ENCODE data around the gene TMEM132D. TPM values are rescaled to one million over a fixed set of nuclear protein-coding genes. Genes with fewer than 3 reads are reported as not detected.
"Not testable (repeated sequence)": the region's sequence is repeated elsewhere in the genome, so short reads cannot be mapped to it uniquely, and the experiment has no call there.

The TMEM132D gene
- total RNA-seq, 1 experiment from 2014 or later = 0.26 TPM

GRCh38 chr12:129208566-129208965 is 695.3 kb downstream of the TMEM132D start:
- DNase-seq = no peak
- no peak overlapping the region for H3K4me3 ChIP-seq
- H3K9me3 ChIP-seq (replicated peaks) = no peaks in the 10 kb centered on the region
- no peak overlapping the region for H3K27ac ChIP-seq
- no peaks in the 10 kb centered on the region for H3K27me3 ChIP-seq
- H3K4me1 ChIP-seq = no peaks in the 10 kb centered on the region
- H3K36me3 ChIP-seq = no peaks in the 10 kb centered on the region

GRCh38 chr12:129207084-129207483 is 696.7 kb downstream of the TMEM132D start:
- Histone ChIP-seq H3K27me3 (no peaks in the 10 kb centered on the region), H3K36me3 (no peaks in the 10 kb centered on the region)

GRCh38 chr12:129203456-129203855 is 700.4 kb downstream of the TMEM132D start:
- DNase-seq = no peak

More at GRCh38 chr12:129207084-129207483, 696.7 kb downstream of the TMEM132D start:
- Histone ChIP-seq H3K27ac (no peak overlapping the region), H3K4me3 (no peak overlapping the region), H3K9me3 (replicated peaks) (no peaks in the 10 kb centered on the region), H3K4me1 (no peaks in the 10 kb centered on the region)
- DNase-seq = no peak

GRCh38 chr12:129202109-129202814 is 701.6 kb downstream of the TMEM132D start:
- Histone ChIP-seq H3K27me3 (no peaks in the 10 kb centered on the region), H3K4me1 (no peaks in the 10 kb centered on the region), H3K9me3 (replicated peaks) (no peaks in the 10 kb centered on the region), H3K36me3 (no peaks in the 10 kb centered on the region), H3K4me3 (no peak overlapping the region), H3K27ac (no peak overlapping the region)
- DNase-seq = peak in 1 of 2 experiments; percentile 8

More at GRCh38 chr12:129203456-129203855, 700.4 kb downstream of the TMEM132D start:
- Histone ChIP-seq H3K4me1 (no peaks in the 10 kb centered on the region), H3K27me3 (no peaks in the 10 kb centered on the region), H3K4me3 (no peak overlapping the region), H3K27ac (no peak overlapping the region), H3K36me3 (no peaks in the 10 kb centered on the region), H3K9me3 (replicated peaks) (no peaks in the 10 kb centered on the region)

GRCh38 chr12:129201029-129201428 is 702.8 kb downstream of the TMEM132D start:
- Histone ChIP-seq H3K4me3 (no peak overlapping the region), H3K27me3 (no peaks in the 10 kb centered on the region), H3K36me3 (no peaks in the 10 kb centered on the region), H3K9me3 (replicated peaks) (no peaks in the 10 kb centered on the region), H3K27ac (no peak overlapping the region), H3K4me1 (no peaks in the 10 kb centered on the region)
- DNase-seq = no peak

- Histone ChIP-seq H3K27ac (no peak overlapping the region), H3K27me3 (no peaks in the 10 kb centered on the region), H3K4me1 (no peaks in the 10 kb centered on the region), H3K9me3 (replicated peaks) (no peaks in the 10 kb centered on the region), H3K36me3 (no peaks in the 10 kb centered on the region), H3K4me3 (no peak overlapping the region)
- DNase-seq = no peak
Observed at GRCh38 chr12:129200576-129200975, 703.2 kb downstream of the TMEM132D start.

GRCh38 chr12:129196927-129197326 is 706.9 kb downstream of the TMEM132D start:
- H3K27ac ChIP-seq = no peak overlapping the region
- H3K27me3 ChIP-seq = no peaks in the 10 kb centered on the region

GRCh38 chr12:129195081-129195480 is 708.7 kb downstream of the TMEM132D start:
- Histone ChIP-seq H3K27me3 (no peaks in the 10 kb centered on the region), H3K27ac (no peak overlapping the region), H3K4me1 (no peaks in the 10 kb centered on the region), H3K4me3 (no peak overlapping the region), H3K36me3 (no peaks in the 10 kb centered on the region), H3K9me3 (replicated peaks) (no peaks in the 10 kb centered on the region)
- DNase-seq = no peak

More at GRCh38 chr12:129196927-129197326, 706.9 kb downstream of the TMEM132D start:
- no peaks in the 10 kb centered on the region for H3K9me3 ChIP-seq (replicated peaks)
- no peak overlapping the region for H3K4me3 ChIP-seq
- no peaks in the 10 kb centered on the region for H3K36me3 ChIP-seq
- no peak for DNase-seq
- no peaks in the 10 kb centered on the region for H3K4me1 ChIP-seq

GRCh38 chr12:129193263-129193871 is 710.5 kb downstream of the TMEM132D start:
- H3K36me3 ChIP-seq = no peaks in the 10 kb centered on the region
- no peak overlapping the region for H3K4me3 ChIP-seq
- no peak overlapping the region for H3K27ac ChIP-seq
- H3K9me3 ChIP-seq (replicated peaks) = no peaks in the 10 kb centered on the region
- peak; percentile 17 to 70 for DNase-seq
- H3K4me1 ChIP-seq = no peaks in the 10 kb centered on the region
- no peaks in the 10 kb centered on the region for H3K27me3 ChIP-seq

GRCh38 chr12:129190827-129191226 is 713.0 kb downstream of the TMEM132D start:
- Histone ChIP-seq H3K9me3 (replicated peaks) (no peaks in the 10 kb centered on the region), H3K27me3 (no peaks in the 10 kb centered on the region), H3K4me3 (no peak overlapping the region), H3K4me1 (no peaks in the 10 kb centered on the region), H3K27ac (no peak overlapping the region), H3K36me3 (no peaks in the 10 kb centered on the region)
- peak; percentile 4 to 15 for DNase-seq

- not testable (repeated sequence) for H3K36me3 ChIP-seq; H3K4me1 ChIP-seq; H3K4me3 ChIP-seq; H3K27me3 ChIP-seq; H3K27ac ChIP-seq; H3K9me3 ChIP-seq (replicated peaks); DNase-seq
Observed at GRCh38 chr12:129189879-129190278, 713.9 kb downstream of the TMEM132D start.

- no peaks in the 10 kb centered on the region for H3K9me3 ChIP-seq (replicated peaks)
- no peaks in the 10 kb centered on the region for H3K4me1 ChIP-seq
- H3K27me3 ChIP-seq = no peaks in the 10 kb centered on the region
- no peak overlapping the region for H3K27ac ChIP-seq
- no peaks in the 10 kb centered on the region for H3K36me3 ChIP-seq
- no peak overlapping the region for H3K4me3 ChIP-seq
- DNase-seq = peak; percentile 6 to 36
Observed at GRCh38 chr12:129186952-129187351, 716.9 kb downstream of the TMEM132D start.

- no peak overlapping the region for H3K4me3 ChIP-seq
- no peaks in the 10 kb centered on the region for H3K4me1 ChIP-seq
- DNase-seq = no peak
- H3K27me3 ChIP-seq = no peaks in the 10 kb centered on the region
- H3K27ac ChIP-seq = no peak overlapping the region
- H3K36me3 ChIP-seq = no peaks in the 10 kb centered on the region
- H3K9me3 ChIP-seq (replicated peaks) = no peaks in the 10 kb centered on the region
Observed at GRCh38 chr12:129185855-129186254, 718.0 kb downstream of the TMEM132D start.

GRCh38 chr12:129184127-129184928 is 719.5 kb downstream of the TMEM132D start:
- no peaks in the 10 kb centered on the region for H3K9me3 ChIP-seq (replicated peaks)
- no peak overlapping the region for H3K27ac ChIP-seq
- H3K4me1 ChIP-seq = no peaks in the 10 kb centered on the region
- H3K27me3 ChIP-seq = no peaks in the 10 kb centered on the region
- no peaks in the 10 kb centered on the region for H3K36me3 ChIP-seq
- H3K4me3 ChIP-seq = no peak overlapping the region
- DNase-seq = no peak

GRCh38 chr12:129179941-129180553 is 723.8 kb downstream of the TMEM132D start:
- Histone ChIP-seq H3K27ac (no peak overlapping the region), H3K4me1 (no peaks in the 10 kb centered on the region), H3K9me3 (replicated peaks) (no peaks in the 10 kb centered on the region), H3K27me3 (no peaks in the 10 kb centered on the region), H3K36me3 (no peaks in the 10 kb centered on the region), H3K4me3 (no peak overlapping the region)
- no peak for DNase-seq

All from SJCRH30 (cell line).